ENCODE measurements around the gene COPS7A. TPM values are rescaled to one million over a fixed set of nuclear protein-coding genes. Genes with fewer than 3 reads are reported as not detected.
"Not testable (repeated sequence)": the region's sequence is repeated elsewhere in the genome, so short reads cannot be mapped to it uniquely, and the experiment has no call there.

The COPS7A gene
- total RNA-seq, 1 donor from 2014 or later = 68.3 TPM

DNA sequence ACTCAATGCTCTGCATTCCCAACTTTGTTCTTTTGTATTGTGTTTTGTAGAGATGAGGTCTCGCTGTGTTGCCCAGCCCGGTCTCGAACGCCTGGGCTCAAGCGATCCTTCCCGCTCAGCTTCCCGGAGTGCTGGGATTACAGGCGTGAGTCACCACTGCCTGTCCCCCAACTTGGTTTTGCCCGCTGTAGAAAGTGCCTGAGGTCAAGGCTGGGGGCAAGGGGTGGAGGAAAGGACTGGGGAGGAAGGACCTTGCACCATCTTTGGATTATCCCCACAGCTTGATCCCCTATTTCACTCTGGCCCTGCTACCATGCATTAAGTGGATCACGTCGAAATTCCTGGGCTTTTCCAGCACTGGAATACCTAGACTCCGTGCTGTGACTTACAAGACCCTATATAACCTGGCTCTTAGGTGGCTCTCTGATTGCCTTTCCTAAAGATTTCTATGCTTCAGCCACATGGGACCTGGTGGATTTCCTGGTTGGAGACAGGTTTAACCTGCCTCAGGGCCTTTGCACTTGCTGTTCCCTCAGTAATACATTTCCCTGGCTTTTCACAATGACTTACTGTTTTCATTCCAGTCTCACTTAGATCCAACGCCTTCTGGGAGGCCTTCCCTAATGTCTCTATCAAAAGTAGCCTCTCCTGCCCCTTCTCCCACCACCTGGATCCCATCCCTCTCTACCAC is 22.6 kb upstream of the COPS7A start:
- no peak for DNase-seq (ENCODE audit: low read depth)

DNA sequence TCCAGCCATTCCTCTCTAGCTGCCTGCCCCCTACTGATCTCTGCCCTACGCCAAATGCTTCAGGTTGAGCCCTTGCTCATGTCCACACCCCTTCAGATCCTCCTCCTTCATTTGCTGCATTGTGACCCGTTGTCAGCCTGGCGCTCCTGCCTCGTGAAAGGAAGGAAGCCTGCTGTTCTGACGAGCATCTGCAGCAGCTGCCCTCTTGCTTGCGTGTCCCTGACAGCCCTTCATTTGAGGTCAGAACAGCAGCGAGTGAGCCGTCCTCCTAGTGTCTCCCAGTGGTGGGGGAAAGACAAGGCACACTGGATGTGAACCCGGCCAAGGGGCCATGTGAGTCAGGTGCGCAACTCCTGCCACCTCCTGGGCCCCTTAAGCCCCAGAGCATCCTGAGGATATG is 20.2 kb upstream of the COPS7A start:
- no peak for DNase-seq (ENCODE audit: low read depth)

DNA sequence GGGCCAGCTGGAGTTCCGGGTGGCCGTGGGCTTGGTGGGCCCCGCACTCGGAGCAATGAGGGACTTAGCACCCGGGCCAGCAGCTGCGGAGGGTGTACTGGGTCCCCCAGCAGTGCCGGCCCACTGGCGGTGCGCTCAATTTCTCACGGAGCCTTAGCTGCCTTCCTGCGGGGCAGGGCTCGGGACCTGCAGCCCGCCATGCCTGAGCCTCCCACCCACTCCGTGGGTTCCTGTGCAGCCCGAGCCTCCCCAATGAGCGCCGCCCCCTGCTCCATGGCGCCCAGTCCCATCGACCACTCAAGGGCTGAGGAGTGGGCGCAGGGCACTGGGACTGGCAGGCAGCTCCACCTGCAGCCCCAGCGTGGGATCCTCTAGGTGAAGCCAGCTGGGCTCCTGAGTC is 15.5 kb upstream of the COPS7A start:
- not testable (repeated sequence) for DNase-seq (ENCODE audit: low read depth)

DNA sequence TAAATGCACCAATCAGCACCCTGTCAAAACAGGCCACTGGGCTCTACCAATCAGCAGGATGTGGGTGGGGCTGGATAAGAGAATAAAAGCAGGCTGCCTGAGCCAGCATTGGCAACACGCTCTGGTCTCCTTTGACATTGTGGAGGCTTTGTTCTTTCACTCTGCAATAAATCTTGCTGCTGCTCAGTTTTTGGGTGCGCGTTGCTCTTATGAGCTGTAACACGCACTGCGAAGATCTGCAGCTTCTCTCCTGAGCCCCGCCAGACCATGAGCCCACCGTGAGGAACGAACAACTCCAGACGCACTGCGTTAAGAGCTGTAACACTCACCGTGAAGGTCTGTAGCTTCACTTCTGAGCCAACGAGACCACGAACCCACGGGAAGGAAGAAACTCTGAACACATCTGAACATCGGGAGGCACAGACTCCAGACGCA is 14.9 kb upstream of the COPS7A start:
- DNase-seq (ENCODE audit: low read depth) = no peak

DNA sequence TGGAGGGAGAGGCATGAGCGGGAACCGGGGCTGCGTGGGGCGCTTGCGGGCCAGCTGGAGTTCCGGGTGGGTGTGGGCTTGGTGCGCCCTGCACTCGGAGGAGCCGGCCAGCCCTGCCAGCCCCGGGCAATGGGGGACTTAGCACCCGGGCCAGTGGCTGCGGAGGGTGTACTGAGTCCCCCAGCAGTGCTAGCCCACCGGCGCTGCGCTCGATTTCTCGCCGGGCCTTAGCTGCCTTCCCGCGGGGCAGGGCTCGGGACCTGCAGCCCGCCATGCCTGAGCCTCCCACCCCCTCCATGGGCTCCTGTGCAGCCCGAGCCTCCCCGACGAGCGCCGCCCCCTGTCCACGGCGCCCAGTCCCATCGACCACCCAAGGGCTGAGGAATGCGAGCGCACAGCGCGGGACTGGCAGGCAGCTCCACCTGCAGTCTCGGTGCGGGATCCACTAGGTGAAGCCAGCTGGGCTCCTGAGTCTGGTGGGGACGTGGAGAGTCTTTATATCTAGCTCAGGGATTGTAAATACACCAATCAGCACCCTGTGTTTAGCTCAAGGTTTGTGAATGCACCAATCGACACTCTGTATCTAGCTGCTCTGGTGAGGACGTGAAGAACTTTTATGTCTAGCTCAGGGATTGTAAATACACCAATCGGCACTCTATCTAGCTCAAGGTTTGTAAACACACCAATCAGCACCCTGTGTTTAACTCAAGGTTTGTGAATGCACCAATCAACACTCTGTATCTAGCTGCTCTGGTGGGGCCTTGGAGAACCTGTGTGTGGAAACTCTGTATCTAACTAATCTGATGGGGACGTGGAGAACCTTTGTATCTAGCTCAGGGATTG is 7.6 kb upstream of the COPS7A start:
- not testable (repeated sequence) for DNase-seq (ENCODE audit: low read depth)

DNA sequence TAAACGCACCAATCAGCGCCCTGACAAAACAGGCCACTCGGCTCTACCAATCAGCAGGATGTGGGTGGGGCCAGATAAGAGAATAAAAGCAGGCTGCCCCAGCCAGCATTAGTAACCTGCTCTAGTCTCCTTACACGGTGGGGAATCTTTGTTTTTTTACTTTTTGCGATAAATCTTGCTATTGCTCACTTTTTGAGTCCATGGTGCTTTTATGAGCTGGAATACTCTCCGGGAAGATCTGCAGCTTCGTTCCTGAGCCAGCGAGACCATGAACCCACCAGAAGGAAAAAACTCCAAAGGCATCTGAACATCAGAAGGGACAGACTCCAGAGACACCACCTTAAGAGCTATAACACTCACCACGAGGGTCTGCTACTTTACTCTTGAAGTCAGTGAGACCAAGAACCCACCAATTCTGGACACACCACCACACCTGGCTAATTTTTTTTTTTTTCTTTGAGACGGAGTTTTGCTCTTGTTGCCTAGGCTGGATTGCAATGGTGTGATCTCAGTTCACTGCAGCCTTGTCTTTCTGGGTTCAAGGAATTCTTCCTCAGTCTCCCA is 6.9 kb upstream of the COPS7A start:
- DNase-seq (ENCODE audit: low read depth) = no peak

DNA sequence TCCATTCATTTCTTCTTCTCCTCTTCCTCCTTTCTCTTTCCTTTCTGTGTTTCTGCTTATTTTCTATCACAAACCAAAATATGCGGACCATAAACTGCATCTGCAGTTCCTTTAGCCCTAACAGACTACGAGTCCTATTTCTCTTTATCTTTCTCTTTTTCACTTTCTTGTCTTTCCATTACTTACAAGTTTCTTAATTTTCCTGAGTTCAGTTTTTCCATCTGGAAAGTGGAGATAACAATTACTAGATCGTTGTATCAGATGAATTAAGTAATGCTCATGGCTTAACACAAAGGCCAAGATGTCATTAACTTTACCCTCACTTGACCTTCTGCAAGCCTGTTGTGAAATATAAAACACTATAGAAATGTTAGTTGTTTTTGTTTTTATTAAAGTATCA is 983 bp upstream of the COPS7A start:
- DNase-seq (ENCODE audit: low read depth) = no peak

DNA sequence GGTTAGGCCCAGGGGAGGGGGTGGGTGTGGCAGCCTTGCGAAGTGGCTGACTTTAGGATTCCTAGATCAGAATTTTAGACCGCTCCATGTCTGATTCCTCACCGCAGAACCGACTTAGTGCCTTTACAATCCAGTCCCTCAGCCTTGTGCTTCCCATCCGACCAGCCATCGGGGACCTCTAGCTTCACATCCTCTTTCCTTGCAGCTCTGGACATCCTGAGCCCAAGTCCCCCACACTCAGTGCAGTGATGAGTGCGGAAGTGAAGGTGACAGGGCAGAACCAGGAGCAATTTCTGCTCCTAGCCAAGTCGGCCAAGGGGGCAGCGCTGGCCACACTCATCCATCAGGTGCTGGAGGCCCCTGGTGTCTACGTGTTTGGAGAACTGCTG is 557 bp downstream of the COPS7A start:
- DNase-seq (ENCODE audit: low read depth) = peak; percentile 16

DNA sequence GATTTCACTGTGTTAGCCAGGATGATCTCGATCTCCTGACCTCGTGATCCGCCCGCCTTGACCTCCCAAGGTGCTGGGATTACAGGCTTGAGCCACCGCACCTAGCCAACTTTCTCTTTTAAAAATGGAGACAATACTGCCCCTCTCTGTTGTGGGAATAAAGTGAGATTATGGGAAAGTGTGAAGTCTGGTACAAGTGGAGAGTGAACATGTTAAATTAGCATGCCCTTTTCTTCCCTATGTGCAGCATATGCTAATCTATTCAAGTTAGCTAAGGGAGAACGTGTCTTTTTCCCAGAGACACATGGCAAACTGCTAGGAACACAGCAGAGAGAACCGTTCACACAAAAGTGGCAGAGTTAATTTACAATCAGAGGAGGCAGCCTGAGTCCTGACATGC is 1.5 kb downstream of the COPS7A start:
- DNase-seq (ENCODE audit: low read depth) = no peak

DNA sequence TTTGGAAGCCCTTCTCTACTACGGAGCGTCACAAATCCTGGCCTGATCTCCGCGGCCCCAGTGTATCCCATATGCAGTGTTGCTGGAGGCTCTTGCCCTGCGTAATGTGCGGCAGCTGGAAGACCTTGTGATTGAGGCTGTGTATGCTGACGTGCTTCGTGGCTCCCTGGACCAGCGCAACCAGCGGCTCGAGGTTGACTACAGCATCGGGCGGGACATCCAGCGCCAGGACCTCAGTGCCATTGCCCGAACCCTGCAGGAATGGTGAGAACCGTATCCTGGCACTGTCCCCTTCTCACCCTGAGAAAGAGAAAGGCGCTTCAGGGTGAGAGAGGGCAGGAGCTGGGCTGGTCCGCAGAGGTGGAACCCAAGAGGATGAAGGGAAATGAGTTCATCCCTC is 5.3 kb downstream of the COPS7A start:
- no peak for DNase-seq (ENCODE audit: low read depth)

DNA sequence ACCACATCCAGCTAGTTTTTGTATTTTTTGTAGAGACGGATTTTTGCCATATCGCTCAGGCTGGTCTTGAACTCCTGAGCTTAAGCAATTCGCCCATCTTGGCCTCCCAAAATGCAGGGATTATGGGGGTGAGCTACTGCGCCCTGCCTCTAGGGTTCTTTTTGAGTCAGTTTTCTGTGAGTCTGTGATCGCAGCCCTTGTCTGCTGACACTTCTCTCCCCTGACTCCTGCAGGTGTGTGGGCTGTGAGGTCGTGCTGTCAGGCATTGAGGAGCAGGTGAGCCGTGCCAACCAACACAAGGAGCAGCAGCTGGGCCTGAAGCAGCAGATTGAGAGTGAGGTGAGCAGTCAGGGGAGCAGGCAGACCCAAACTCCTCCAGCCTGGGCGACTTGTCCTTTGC is 6.3 kb downstream of the COPS7A start:
- DNase-seq (ENCODE audit: low read depth) = no peak

DNA sequence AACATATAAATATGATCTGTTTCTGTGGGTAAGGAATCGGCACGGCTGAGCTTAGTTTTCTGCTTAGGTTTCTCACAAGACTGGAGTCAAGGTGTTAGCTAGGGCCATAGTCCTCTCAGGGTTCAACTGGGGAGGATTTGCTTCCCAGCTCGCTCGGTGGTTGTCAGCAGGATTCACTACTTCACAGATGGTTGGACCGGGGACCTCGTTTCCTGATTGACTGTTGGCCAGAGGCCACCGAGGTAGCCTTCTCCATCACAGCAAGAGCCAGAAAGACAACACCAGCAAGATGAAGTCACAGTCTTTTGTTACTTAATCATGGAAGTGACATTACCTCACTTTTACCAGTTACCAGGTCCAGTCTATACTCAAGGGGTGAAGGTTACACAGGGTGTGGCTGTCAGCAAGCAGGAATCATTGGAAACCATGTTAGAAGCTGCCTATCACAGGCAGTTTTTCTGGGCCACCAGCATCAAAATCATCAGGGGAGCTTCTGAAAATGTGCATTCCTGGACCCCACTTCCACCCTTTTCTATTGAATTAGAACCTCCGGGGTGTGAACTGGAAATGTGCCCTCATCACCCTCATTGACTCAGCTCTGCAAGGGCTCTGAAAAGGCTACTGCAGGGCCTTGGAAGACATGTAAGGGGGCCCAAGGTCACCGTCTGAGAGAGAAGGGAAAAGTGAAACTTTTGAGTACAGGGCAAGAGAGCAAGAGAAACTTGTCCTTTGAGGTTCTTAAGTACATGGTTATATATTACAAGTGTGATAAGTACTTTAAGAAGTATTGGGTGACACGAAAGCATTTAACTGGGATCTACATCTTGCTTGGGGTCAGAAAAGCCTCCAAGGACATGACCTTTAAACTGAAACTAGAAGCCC is 10.9 kb downstream of the COPS7A start:
- DNase-seq (ENCODE audit: low read depth) = no peak

DNA sequence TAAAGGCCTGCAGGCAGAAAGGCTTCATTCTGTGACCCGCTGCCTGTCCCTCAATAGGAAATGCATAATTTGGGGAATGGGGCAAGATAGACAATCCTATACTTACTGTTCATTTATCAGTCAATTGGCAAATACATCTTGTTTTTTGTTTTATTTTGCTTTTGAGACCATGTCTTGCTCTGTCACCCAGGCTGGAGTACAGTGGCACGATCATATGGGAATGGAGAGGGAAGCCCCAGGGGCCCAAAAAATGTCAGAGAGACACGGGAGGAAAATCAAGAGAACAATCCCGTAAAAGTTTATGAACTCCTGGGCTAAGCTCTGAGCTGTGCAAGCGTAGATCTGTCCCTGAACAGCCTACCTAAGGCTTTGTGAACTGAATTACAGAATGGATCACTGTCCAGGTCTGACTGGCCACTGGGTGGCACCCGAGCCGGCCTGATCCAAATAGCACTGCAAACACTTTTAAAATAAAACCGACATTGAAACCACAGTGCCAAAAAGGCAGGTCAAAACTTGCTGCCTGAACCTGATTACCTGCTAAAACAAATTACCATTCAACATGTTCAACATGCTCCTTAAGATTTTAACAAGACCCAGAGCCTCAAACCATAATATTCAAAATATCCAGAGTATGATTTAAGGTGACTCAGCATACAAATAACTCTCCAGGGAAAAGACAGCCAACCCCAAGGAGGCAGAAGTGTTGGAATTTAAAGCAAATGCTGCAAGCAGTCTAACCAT is 11.8 kb downstream of the COPS7A start:
- peak; percentile 46 for DNase-seq (ENCODE audit: low read depth)

DNA sequence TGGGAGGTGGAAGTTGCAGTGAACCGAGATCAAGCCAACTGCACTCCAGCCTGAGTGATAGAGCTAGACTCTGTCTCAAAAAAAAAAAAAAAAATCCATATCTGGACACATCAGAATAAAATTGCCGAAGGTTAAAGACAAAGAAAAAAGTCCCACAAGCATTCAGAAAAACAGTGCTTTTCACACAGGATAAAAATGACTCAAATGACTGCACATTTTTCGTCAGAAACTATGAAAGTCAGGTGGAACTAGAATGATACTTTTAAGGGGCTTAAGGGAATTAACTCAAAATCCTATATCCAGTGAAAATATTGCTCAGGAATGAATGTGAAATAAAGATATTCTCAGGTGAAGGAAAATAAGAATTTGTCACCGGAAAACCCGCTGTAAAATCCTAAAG is 12.9 kb downstream of the COPS7A start:
- DNase-seq (ENCODE audit: low read depth) = no peak

DNA sequence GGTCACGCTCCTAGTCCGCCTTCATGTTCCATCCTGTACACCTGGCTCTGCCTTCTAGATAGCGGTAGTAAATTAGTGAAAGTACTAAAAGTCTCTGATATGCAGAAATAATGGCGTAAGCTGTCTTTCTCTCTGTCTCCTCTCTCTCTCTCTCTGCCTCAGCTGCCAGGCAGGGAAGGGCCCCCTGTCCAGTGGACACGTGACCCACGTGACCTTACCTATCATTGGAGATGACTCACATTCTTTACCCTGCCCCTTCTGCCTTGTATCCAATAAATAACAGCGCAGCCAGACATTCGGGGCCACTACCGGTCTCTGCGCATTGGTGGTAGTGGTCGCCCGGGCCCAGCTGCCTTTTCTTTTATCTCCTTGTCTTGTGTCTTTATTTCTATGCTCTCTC is 18.2 kb downstream of the COPS7A start:
- not testable (repeated sequence) for DNase-seq (ENCODE audit: low read depth)

DNA sequence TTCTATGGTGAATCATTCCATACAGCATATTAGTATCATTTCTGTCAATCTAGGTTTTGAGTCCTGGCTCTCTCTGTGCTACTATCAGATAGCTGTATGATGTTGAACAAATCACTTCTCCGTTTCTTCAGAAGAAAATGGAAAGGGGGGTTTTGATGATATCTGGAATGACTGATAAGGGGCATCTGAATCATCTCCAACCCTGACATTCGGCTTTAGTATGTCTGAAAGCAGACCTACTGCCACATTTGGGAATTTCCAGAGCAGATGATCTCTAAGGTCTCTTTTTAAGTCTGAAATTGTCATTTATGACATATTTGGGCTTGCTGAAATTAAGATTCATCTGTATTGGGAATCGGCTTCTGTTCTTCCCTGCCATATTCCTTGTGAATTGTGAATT is 19.0 kb downstream of the COPS7A start:
- no peak for DNase-seq (ENCODE audit: low read depth)

DNA sequence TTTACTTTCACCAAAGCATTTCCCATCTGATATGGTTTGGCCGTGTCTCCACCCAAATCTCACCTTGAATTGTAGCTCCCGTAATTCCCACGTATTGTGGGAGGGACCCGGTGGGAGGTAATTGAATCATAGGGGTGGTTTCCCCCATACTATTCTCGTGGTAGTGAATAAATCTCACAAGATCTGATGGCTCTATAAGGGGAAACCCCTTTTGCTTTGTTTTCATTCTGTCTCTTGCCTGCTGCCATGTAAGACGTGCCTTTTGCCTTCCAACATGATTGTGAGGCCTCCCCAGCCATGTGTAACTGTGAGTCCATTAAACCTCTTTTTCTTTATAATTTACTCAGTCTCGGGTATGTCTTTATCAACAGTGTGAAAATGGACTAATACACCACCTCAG is 19.5 kb downstream of the COPS7A start:
- DNase-seq (ENCODE audit: low read depth) = not testable (repeated sequence)

DNA sequence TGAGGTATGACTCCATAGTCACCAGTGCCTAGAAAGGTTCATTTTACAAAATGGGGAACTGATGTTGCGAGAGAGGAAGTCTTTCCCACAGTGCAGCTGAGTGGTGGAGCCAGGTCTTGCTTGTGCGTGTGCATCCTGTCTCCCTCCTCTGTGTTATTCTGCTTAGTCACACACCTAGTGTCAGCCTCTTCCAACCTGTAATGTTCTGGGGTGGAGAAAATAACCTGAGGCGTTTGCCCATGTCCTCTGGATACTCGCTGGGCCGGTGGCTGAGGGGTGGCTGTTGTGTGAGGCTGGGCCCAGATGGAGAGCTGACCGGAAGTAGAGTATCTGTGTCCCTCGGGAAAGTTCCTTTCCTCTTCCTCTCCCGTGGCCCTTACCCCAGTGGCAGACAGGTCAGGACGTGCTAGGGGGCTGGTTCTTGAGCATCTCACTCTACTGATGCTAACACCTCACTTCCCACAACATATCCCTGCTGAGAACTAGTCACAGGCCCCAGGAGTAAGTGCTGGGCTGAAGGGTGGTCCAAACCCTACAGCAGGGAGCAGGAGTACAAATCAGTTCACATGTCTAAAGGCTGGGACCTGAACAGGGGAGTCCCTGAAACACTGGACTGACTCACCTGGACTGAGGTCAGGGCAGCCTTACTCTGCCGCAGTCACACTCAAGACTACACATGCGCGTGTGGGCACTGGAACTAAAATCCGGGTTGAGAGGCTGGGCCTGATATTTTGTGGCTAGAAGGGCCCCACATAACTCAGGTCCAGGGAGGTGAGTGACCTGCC is 22.1 kb downstream of the COPS7A start:
- DNase-seq (ENCODE audit: low read depth) = no peak

DNA sequence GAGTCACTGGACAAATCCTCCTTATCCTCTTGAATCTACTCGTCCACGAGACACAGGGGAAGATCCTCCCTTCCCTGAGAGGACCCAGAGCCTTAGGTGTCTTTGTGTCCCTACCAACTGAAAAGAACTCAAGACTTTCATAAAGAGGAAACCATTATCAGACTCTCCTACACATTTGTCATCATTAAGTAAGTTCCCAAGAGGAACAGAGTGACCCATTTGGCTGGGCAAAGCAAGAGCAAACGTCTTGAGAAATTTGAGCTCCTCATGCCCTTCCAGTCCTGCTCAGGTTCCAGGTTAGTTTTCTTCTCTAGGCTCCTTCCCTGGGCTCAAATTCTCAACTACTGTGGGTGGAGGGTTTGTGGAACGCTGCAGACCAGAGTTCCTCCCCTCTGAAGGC is 23.4 kb downstream of the COPS7A start:
- DNase-seq (ENCODE audit: low read depth) = no peak

DNA sequence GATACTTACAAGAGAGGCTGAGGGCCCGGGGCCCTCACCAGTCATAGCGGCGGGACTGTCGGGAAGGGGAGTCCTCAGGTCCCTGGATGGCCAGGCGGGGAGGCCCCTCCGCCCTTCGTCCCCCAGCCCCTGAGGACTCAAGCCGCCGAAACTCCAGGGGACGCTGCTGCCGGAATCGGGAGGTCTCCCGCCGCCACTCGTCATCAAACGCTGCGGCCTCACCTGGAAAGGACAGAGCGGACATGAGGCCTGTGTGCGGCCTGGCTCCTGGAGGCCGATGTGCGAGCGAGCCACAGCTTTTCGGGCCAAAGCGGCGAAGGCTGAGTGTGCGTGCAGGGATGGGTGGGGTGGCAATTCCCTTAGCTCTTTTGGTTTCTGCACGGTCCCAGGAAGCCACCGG is 24.9 kb downstream of the COPS7A start:
- DNase-seq (ENCODE audit: low read depth) = no peak

DNA sequence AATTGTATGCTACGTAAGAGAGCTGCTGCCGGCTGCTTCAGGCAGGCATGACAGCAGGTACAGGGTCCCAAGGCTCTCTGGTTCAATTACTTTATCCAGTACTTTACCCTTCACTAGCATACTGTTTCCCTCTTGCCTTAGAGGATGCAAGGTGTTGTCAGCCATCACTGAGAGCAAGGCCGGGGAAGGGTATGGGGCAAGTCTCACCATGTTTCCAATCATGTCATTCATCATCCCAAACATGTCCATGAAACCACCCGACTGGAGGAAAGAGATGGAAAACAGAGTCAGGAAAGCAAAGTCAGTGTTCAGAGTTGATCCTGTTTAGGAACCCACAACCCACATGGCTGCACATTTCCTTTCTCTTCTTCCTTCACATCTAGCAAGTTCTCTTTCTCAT is 26.7 kb downstream of the COPS7A start:
- no peak for DNase-seq (ENCODE audit: low read depth)

Data from renal cortical epithelial cell (primary cell).